Mucosa of gallbladder (tissue), 1 donor: ENCODE results near the gene DDX59. TPM values are rescaled to one million over a fixed set of nuclear protein-coding genes. Genes with fewer than 3 reads are reported as not detected.

Experiments used
- DNase-seq: peaks from one replicate; pipeline ENCODE4 v3.0.0-alpha.2; 2020; ENCODE audit warnings: low spot score
- total RNA-seq: library from RNA; stranded (reverse); gene quantifications from one replicate; pipeline ENCODE4 v1.2.1, GENCODE V29; 2021
- donor health status: DM: no; HTN: no; CAD: no.

Gene DDX59
- total RNA-seq, 1 donor from 2014 or later = 15.4 TPM

DNA sequence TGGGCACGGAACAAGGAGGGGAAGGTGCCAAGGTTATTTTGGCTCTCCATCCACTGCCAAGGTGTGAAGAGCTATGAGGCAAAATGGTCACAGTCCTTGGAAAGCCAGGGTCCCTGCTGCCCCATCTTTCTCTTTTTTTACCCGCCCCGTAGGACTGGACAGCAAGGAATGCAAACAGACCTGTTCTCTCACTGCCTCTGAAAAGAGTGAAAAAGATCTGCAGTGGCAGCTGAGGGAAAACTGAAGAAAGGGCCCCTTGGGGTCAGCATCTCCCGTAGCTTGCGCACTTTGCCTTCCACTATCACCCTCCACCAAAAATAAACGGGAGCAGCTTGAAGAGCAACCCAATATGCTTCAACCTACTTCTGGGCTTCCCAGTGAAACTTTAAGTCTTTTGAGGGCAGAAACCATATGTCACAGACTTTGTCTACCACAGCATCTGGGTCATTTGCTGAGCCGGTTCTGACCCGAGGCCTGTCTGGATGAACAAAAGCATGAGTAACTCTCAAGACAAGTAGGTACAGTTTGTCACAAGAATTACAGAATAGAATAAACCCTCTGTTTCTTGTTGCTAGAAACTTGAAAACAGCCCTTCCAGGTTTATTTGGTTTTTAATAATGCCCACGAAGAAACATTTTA is 39.7 kb downstream of the DDX59 start:
- no peak for DNase-seq

DNA sequence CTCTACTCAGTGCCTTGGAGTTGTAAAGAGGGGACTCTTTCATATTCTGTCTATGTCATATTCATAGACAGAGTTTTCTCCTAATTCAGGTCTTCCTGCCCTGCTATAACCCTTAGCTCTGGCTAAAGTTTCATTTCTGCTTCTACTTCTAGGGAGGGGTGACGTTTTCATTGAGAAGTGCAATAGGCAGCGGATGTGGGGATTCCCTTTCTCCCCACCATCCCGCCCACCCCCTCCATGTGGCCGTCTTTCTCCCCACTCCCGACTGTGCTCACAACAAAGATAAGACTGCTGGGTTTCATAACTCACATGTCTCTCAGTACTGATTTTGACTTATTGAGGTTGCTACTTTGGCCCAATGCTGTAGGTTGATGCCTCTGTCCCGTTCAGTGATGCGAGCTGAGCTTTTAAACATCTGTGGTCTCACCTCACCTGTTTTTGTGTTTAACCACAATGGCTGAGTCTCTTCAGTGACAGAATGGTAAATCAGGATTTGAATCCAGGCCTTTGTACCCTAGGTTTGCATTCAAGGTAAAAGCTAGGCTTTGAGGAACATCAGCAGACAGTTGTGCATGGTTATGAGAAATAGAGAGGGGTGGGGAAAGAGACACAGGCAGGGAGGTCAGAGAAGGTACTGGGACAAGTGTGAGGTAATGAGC is 41.4 kb downstream of the DDX59 start:
- no peak for DNase-seq

DNA sequence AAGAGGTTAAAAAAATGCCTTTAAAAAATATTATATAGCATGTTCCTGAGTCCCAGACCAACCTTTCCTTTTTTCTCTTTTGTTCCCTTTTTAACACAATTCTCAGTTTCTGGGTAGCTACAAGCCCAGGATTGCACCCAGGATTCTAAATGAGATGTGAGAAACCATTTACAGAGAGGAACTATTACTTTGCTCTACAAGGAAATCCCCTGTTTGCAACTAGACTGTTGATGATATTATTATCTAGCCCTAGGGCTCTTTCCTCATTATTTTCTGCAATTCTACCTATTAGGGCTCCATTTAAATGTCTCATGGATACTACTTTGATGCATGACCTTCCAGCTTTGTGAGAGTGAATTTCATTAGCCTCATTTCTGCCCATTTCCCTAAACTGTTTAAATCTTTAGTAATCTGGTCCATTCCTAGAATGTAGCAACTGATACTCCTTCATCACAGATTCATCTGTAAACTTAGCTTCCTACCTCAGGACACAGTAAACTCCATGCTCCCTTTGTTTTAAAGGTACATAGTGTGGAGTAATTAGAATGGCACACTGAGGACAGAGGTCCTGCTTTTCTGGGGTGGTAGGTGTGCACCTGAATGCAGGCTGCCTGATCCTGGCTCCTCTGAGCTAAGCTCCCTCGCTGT is 42.0 kb downstream of the DDX59 start:
- DNase-seq = no peak

GRCh38 chr1:200626853-200627534 is 42.7 kb downstream of the DDX59 start:
- DNase-seq = no peak

GRCh38 chr1:200625381-200625824 is 44.3 kb downstream of the DDX59 start:
- no peak for DNase-seq

DNA sequence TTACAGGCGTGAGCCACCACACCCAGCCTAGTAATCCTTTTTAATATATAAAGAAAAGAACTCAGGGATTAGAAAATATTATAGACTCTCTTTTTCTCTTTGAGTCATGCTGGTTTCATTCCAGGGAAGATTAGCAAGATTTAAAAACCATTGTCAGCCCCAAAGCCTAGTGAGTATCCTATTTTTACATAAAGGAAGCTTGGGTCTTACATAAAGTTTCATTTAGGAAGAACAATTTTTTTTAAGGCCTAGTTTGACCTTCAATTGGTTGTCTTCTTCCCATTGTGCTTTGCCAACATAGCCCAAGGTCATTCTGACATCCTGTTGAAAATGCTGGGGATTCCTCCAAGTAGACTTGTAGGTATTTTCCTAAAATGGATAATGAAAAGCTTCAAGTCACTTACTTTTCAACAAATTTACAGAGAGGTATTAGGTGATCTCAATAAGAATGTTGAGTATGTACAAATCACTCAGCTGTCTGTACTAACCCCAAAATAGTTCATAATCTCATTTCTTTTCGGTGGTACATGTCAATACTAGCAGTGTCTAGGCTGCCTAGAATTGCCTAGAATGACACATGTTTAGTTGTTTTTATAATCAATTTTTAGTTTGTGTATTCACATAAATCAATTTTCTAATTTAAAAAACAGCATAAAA is 44.9 kb downstream of the DDX59 start:
- DNase-seq = no peak

GRCh38 chr1:200620273-200621131 is 49.2 kb downstream of the DDX59 start, which contains the start of gene KIF14:
Gene KIF14, minus strand, starts transcription at chr1:200620751. Its CDS starts 2,028 bp downstream, at chr1:200618723.
- peak; percentile 93 for DNase-seq

DNA sequence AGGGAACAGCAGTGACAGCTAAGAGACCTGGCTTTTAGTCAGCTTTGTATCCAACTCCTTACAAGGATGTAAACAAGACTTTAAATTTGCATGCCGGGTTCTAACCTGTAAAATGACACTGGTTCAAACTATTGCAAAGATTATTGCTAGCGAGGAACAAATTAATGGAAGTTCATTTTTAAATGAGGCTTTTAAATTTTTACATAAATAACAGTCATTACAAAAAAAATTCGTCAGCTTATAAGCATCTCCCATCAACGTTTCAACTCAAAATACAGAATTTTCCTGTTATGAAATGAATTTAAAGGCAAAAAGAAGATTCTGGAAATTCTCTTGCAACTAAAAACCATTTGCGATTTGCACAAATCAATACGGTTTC is 49.8 kb downstream of the DDX59 start:
- DNase-seq = no peak

- no peak for DNase-seq
Measured at GRCh38 chr1:200610846-200611245, 58.9 kb downstream of the DDX59 start.

DNA sequence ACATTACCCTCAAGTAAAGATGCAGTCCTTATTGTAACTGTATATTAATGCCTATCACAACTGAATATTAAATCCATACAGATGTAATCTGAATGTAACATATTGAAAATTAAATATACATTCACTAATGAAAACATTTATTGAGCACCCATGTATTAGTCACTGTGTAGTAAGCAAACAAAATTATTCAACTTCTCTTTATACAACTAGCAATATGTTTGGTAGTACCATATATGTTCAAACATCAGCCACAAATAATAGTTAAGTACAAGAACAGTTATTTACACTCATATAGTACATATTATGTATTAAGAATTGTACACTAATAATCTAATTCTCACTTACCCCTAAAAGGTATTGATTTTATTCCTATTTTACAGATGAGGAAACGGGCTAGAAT is 67.1 kb downstream of the DDX59 start:
- no peak for DNase-seq

Other genes with a start within 250 kb of the DDX59 start
- 0.43 TPM for gene KIF14, start 49.2 kb downstream of the DDX59 start, total RNA-seq
- gene CAMSAP2, start 69.0 kb upstream of the DDX59 start, total RNA-seq = 21.4 TPM
- gene GPR25, start 203.1 kb upstream of the DDX59 start, total RNA-seq = 0.66 TPM
- 152 TPM for gene INAVA, start 225.0 kb upstream of the DDX59 start, total RNA-seq